HG03565 (cell line): ENCODE measurements around the gene CTIF.
"Not testable (repeated sequence)": the region's sequence is repeated elsewhere in the genome, so short reads cannot be mapped to it uniquely, and the experiment has no call there.

Experiments
- ATAC-seq: cut with Tn5 transposase; IDR thresholded peaks from one replicate; pipeline ENCODE4 v1.9.1; 2021; ENCODE audit warnings: mild to moderate bottlenecking, moderate library complexity; ENCODE audit not compliant: unreplicated experiment

CTIF gene

DNA sequence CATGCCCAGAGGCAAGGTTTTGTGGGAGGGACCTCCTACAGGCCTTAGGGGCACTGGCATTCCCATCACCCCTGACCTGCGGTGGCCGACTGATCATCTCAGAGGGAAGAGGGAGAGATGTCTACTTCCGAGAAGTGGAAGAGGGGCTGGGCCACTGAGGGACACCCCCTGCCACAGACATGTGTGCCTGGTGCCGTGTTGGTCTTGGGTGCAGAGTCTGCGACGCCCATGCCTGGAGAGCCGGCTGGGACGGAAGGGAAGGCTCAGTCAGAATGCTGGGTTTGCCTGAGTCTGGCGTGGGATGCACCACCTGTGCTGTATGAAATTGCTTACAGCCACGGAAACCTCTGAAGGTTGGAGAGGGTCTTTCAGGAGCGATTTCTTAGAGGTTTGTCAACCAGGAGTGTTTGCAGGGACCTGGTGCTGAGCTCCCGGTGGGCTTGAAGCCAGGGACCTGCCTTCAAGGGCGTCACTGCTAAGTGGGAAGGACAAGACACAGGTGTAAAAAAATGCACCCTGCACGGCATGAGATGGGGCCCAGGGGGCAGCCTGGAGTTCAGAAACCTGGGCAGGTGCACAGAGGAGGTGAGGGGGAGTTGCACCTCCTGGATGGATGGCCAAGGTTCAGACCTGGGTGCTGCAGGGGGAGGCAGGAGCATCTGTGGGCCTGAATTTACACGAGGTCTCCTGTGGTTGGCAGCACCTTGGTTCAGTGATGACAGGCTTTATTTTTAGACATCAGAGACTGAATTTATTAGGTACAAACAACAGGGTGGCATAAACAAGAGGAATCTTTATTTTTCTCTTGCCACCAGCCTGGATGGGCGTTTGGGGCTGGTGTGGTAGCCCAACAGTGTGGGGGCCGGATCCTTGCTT, 100.3 kb downstream of the CTIF start:
- ATAC-seq: no peak

DNA sequence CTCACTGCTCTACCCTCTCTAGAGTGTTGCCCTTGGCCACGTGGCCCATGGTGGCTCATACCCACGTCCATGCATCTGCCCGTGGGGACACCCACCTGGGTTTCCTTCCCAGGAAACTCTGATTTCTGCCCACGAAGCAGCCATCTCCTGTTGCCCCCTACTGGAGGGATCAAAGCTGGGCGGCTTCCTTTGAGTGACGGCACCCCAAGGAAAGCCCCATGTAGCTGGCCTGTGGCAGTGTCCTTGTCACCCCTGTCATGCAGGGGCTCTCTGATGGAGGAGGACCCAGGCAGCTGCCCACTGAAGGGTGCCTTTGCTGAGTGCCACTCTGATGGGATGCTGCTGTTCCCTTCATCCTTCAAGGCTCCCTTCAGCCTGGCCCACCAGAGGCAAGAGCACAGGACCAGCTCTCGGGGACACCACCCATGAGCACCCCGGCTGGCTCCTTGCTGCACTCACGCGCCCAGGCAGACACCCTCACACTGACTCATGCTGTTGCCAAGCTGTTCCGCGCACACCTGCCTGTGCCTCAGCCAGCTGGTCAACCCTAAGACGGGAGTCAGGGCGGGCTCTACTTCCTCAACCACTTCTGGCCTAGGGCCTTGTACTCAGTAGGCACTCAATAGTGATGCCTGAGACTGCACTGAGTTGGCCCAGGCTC, 101.1 kb downstream of the CTIF start:
- ATAC-seq: no peak

DNA sequence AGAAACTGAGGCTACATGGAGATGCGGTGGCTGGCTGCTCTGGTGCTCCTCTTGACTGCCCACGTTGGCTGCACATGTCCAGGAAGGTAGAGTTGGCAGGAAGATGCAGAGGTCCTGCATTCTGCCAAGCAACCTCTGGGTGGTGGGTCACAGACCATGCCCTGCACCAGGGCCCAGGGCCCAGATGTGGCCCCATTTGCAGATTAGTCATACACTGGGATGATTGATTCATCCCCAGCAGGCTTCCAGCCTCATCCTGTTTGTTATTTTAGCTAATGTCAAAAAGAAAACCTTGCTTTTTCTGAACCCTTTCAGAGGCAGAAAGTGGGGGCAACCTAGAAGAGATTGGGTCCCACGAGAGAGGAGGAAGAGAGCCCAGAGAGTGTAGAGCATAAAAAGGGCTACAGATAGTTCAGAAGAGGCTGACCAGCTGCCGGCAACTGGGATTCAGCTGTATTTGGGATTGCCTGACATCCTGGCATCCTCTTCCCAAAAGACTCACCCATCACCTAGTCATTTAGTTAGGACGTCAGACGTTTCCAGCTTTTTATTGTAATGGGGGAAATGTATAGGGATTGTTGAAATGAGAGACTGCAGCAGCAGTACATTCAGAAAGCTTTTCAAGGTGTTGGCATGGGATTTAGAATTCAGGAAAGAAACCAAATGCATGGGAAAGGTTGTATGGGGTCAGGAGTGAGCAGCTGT, 101.9 kb downstream of the CTIF start:
- no peak for ATAC-seq

DNA sequence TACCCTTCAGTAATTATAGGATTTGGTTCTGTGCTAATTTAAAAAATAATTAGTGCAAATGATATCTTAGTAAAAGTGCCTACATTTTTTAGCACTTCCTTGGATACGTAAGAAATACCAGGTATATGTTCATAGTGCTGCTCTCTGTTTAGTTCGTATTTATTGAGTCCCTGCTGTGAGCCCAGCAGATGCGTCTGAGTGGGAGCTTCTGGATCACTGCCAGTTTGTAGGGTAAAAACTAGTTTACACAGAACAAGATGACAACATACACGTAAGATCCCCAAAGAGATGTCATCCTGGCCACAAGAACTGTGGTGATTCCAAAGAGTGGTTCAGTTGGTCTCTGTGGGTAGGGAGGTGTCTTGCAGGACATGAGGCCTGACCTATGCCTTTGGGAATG, 103.2 kb downstream of the CTIF start:
- ATAC-seq: no peak

DNA sequence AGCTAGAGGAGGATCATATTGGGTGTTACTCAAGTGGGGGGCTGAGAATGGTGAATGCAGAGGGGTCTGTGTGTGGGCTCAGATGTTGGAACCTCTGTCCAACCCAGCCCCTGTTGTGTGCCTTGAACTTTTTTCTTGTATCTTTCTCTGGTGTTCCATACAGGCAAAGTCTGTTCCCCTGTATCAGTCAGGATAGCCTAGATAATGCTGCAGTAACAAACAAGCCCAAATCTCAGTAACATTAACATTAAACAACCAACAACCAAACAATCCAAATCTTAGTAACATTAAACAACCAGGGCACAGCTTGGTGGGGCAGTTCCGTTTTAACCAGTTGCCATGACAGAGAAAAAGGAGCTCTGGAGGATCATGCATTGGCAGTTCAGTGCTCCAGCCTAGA, 103.7 kb downstream of the CTIF start:
- no peak for ATAC-seq

DNA sequence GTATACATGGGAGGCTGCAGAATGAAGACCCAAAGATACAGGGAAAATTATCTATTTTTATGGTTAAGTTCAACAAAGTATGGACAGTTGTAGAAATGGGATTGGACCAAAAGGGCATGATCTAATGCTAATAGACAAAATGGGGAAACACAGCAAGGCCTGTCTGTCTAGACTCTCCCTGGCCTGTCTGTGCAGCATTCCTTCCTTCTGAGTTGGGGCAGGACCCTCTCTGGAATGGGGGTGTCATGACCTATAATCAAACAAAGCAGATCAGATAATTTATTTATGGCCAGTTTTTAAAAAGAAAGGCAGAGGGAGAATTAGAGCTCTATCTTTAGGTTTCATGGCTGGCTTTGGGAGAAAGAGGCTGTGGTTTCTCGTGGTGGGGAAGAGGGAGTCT, 104.4 kb downstream of the CTIF start:
- ATAC-seq: no peak

DNA sequence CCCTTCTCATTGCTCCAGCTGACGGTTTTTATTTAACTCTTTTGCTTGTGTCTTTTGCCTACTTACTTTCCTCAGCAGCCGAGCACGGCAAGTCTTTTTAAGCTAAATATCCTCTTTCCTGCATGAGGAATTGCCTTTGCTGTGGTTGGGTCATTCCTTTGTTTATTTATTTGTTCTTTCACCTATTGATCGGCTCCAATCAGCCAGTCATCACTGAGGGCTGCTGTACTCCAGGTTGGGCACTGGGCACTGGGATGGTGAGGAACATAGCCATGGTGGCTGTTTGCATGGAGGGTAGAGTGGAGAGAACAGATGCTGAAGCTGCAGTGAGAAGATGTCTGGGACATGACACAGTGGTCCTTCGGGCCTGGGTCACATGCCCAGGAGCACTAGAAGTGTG, 105.2 kb downstream of the CTIF start:
- ATAC-seq: no peak

DNA sequence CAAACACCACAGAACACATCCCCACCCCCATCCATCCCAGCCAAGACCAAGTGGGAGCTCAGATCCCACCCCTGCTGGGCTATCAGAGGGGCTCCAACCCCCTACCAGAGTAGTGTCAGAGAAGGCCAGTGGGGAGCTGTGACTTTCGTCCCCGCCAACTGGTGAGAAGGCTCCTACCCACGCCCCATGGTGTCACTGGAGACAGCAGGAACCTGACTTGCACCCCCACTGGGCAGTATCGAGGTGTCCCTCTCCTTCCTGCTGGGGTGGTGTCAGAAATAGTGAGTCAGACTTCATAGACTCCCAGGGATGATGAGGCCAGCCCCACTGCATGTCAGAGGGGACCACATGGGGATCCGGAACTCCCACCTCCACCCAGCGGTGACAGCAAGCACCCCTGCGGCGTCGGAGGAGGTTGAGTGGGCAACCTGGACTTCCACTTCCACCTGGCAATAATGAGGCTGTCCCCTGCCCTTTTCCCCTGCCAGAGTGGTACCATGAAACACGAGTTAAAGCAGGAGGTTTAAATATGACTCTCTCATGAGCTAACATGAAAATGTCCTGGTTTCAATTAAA, 106.7 kb downstream of the CTIF start:
- ATAC-seq: no peak

DNA sequence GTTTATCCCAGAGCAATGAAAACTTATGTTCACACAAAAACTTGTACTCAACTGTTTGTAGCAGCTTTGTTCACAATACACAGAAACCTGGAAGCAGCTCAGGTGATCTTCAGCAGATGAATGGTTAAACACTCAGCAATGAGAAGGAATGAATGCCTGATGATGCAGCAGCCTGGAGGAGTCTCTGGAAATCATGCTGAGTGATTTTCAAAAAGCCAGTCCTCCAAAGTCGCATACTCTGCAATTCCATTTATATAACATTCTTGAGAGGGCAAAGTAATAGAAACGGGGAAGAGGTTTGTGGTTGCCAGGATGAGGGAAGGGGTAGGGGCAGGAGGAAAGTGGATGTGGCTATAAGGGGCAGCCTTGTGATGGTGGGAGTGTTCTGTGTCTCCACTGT, 108.1 kb downstream of the CTIF start:
- no peak for ATAC-seq

DNA sequence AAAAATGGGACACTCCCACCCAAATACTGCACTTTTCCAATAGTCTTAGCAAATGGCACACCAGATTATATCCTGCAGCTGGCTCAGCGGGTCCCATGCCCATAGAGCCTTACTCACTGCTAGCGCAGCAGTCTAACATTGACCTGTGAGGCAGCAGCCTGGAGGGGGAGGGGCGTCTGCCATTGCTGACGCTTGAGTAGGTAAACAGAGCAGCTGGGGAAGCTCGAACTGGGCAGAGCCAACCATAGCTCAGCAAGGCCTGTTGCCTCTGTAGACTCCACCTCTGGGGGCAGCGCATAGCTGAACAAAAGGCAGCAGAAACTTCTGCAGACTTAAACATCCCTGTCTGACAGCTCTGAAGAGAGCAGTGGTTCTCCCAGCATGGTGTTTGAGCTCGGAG, 110.4 kb downstream of the CTIF start:
- no peak for ATAC-seq

DNA sequence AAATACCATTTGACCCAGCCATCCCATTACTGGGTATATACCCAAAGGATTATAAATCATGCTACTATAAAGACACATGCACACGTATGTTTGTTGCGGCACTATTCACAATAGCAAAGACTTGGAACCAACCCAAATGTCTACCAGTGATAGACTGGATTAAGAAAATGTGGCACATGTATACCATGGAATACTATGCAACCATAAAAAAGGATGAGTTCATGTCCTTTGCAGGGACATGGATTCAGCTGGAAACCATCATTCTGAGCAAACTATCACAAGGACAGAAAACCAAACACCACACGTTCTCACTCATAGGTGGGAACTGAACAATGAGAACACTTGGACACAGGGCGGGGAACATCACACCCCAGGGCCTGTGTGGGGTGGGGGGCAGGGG, 115.8 kb downstream of the CTIF start:
- ATAC-seq: not testable (repeated sequence)

DNA sequence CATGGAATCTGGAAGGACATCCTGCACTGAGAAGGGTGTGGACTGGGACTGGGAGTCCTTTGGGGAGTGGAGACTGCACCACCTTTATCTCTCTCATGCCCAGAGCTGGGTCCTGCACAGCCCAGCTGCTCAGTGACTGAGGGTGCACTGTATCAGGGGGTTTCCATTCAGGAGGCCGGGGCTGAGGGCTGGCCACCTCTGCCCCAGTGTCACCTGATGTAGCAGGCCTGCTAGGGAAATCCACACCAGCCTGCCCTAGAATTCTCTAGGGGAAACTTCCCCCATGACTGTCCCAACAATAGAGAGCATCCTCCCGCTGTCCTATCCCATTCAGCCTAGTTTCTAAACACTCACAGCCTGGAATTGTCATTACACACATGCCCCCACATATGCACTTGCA, 116.7 kb downstream of the CTIF start:
- no peak for ATAC-seq

DNA sequence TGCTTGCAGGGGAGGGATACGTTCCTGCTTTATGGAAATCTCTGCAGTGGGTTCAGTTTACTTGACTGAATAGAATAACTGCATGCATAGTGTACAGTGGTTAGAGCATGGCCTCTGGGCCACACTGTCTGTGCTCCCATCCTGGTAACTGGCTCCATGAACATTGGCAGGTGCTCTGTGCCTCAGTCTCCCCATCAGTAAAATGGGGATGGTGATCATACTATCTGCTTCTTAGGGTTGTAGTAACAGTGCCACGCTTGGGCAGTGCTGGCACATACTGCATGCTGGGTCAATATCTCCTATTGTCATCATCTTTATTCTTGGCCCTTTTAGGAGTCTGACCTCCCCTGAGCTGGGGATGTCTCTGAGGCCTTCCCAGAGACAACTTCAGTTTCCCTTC, 117.3 kb downstream of the CTIF start:
- no peak for ATAC-seq

DNA sequence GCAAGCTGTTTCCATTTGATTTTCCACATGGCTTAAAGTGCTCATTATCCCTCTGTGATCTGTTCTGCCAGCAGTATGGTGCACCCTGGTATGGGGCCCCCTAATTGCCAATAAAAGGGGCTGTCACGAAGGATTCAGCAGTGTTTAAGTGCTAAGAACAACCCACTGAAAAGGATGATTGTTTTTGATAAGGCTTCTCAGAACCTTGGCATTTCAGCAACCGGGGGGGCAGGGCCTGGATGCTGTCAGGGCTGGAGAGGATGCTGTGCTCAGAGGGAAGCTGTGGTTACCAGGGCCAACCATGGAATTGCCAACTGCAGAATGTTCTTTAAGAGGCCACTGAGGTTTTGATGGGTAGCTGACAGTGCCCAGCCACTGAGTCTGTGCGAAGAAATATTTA, 117.8 kb downstream of the CTIF start:
- no peak for ATAC-seq

DNA sequence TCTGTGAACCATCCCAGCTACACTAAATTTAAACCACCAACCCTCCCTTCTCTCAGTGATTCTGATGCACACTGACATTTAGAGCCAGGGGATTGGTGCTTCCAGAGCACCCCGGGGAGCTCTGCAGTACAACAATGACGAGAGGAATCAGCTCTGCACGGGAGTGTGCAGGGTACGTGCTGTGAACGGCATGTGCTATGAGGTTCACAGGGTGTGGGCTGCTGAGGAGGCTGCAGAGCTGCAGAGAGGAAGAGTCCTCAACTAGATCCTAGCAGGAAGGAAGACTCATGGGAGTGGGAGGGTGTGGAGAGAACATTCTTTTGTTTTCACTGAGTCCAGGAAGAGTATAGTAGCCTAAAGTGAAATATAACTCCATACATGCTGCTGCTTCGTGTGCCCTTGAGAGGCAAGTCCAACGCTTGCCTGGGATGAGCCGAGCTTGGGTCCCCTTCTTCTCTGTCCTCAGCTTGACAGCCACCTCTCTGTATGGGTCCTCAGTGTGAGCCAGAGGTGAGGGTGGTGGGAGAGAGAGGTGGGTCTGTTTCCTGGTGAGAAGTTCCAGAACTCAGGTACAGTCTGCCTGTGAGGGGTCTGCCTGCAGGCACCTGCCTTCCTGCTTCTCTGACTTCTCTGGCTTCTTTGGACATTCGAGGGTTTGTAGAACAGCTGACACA, 118.8 kb downstream of the CTIF start:
- no peak for ATAC-seq

DNA sequence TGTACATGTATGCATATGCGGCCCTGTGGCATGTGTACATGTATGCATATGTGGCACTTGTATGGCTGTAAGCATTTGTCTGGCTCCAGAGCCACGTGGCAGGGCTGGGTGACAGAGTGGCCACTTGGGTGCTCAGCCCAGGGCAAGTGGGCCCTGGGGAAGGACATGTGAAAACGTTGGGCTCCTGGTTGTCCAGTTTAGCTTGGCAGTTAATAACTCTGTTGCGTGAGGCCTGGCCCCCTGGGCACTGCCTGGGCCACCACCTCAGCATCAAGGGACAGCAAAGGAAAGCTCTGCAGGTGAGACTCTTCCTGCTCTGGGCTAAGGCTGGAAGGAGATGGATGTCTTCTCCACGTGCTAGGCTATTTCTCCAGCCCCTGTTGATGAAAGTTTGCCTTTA, 119.9 kb downstream of the CTIF start:
- ATAC-seq: no peak

DNA sequence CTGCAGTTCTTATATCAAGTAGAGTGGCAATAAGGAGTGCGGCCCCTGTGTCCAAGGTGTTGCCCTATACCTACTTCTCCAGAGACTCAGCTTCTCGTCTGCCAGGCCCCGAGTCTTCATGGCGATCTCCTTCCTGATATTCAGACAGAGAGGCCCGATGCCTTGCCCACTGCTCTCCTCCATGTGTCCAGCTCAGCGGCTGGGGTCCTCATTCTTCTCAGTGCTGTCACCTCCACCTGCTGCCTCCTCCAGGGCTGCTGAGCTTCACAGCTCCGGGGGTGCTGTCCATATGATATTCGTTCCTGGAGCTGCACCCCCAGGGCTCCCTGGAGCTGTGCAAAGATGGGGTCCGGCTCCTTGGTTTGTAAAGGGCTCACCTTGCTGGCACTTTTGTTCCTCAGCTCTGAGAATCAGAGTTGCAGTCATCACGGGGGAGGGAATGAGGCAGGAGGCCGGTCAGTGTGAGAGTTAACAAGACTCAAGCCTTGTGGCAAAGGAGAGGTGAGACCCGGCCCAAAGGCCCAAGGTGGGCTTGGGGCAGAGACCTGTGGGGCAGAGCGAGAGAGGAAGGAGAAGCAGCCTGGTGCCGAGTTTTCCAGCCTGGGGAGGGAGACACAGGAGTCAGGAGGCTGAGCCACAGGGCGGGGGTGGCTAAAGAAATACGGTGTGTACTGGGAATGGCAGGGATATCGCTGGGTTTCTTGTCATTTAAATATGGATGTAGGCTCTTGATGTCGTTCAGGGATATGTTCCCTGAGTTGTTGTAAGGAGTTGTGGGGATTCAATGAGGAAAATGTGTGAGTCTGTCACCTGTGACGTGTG, 120.6 kb downstream of the CTIF start:
- ATAC-seq: no peak

DNA sequence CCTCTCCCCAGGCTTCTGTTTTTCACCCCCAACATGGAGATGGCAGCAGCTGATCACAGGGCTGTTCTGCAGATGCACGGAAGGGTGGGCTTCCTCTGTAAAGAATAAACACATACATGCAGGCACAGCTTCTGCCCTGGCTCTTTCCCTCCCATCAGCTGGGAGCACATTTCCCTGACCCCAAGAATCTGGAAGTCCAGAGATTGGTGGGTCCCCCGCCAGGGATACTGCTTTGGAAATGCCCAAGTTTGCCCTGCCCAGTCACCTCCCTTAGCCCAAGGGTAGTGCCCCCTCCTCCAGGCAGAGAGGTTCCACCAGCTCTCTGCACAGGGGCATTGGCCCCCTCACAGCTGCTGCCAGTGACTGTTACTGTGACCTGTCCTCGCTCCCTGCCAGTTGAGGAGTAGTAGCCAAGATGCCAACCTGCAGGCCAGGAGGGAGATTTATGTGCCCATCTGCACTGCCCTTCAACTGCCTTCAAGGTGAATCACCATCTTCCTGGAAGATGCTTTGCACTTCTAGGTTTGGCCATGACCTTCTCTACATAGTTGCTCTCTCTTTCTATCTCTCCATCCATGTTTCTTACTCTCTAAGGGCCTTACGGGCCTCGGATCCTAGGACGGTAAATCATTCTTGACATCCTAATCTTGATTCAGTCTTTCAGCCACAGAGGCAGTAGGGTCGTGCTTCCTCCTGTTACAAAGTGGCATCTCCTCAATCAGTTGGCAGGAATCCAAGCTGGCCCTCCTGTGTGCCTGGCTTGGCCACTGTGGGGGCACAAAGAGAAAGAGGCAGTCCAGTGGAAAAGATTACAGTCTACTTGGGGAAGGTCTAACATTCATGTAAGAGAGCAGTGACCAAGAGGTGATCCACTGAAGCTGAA, 121.8 kb downstream of the CTIF start:
- ATAC-seq: no peak

DNA sequence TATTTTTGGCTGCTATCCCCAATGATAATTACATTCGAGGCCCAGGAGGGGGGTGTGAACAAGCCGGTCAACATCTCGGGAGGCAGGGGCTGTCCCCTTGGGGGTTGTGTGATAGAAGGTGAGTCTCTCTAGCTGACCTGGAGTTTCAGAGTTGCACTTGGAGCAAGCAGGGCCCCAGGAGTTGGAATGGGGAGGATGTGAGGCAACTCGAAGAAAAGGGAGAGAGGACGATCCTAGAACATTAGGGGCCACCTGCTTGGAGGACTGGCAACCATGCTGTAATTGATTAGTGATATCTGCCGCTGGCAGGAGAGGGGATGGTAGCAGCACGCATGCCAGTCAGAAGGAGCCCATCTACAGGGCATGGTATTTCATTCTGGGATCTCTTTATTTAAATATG, 122.6 kb downstream of the CTIF start:
- no peak for ATAC-seq
